Colonic mucosa (tissue), 4 donors: ENCODE measurements around the gene MYO9B. TPM values are rescaled to one million over a fixed set of nuclear protein-coding genes. Genes with fewer than 3 reads are reported as not detected.
"Not testable (repeated sequence)": the region's sequence is repeated elsewhere in the genome, so short reads cannot be mapped to it uniquely, and the experiment has no call there.

Experiments used
- DNase-seq: peaks from one replicate; pipeline ENCODE4 v3.0.0-alpha.2; 2020
- H3K27ac ChIP-seq: fragments of 200-600 bp; one replicate; pipeline ENCODE4 v1.8.0; 2021
- H3K27me3 ChIP-seq: fragments of 200-600 bp; one replicate; pipeline ENCODE4 v1.8.0; 2021
- H3K36me3 ChIP-seq: fragments of 200-600 bp; one replicate; pipeline ENCODE4 v1.8.0; 2021
- H3K4me1 ChIP-seq: fragments of 200-600 bp; one replicate; pipeline ENCODE4 v1.8.0; 2021; ENCODE audit warnings: mild to moderate bottlenecking
- H3K4me3 ChIP-seq: fragments of 200-600 bp; one replicate; pipeline ENCODE4 v1.8.0; 2021
- H3K9ac ChIP-seq, 2 donors: one replicate each; pipeline ENCODE4 v1.7.0; 2013; ENCODE audit warnings: control low read depth in 2 of 2, low read depth in 2 of 2, low read length in 2 of 2
- H3K9me3 ChIP-seq: fragments of 200-600 bp; one replicate; pipeline ENCODE4 v1.8.0; 2021
- intact Hi-C: fragments of 100-400 bp; cut with DNase I; formaldehyde crosslinking; loops from one replicate; pipeline ENCODE4 v1.14.1; 2022
- total RNA-seq, 2 donors: library from RNA; stranded (reverse); fragmentation: NEBNext Ultra II Directional in 1 of 2; extraction: Animal tissue kit (Norgen Biotek cat#: 25700) in 1 of 2; gene quantifications; one replicate each; pipeline ENCODE4 v1.2.1, GENCODE V29; 2021
- TF ChIP-seq, protein P1 (sequence below): fragments of 200-600 bp; IDR thresholded peaks from one replicate; pipeline ENCODE4 v1.8.0; 2022; ENCODE audit warnings: antibody characterized with exemption, mild to moderate bottlenecking
- donor health status: healthy.
- donor health status: DM: no; HTN: no; CAD: no.
- donor health status: DM: no; HTN: no; CAD: no.

Gene MYO9B
- total RNA-seq, 2 donors from 2014 or later = 56.5 to 89.2 TPM

DNA sequence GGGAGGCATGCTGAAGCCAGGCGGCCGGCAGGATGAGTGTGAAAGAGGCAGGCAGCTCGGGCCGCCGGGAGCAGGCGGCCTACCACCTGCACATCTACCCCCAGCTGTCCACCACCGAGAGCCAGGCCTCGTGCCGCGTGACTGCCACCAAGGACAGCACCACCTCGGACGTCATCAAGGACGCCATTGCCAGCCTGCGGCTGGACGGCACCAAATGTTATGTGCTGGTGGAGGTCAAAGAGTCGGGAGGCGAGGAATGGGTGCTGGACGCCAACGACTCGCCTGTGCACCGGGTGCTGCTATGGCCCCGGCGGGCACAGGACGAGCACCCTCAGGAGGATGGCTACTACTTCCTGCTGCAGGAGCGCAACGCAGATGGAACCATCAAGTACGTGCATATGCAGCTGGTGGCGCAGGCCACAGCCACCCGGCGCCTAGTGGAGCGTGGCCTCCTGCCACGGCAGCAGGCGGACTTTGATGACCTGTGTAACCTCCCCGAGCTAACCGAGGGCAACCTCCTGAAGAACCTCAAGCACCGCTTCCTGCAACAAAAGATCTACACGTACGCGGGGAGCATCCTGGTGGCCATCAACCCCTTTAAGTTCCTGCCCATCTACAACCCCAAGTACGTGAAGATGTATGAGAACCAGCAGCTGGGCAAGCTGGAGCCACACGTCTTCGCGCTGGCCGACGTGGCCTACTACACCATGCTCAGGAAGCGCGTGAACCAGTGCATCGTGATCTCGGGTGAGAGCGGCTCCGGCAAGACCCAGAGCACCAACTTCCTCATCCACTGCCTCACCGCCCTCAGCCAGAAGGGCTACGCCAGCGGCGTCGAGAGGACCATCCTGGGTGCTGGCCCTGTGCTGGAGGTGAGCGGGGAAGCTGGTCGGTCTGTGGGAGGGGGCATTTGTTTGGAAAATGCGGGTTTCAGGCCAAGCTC lies 26.4 kb downstream of the MYO9B start:
- Histone ChIP-seq H3K4me1 (peaks cover 5% of the 10 kb centered on the region), H3K9me3 (no peaks in the 10 kb centered on the region), H3K27ac (no peak overlapping the region), H3K4me3 (no peak overlapping the region), H3K36me3 (no peaks in the 10 kb centered on the region), H3K9ac (no peak overlapping the region), H3K27me3 (no peaks in the 10 kb centered on the region)
- no peak for DNase-seq
- intact Hi-C loops = no loop called here
- TF ChIP-seq, protein P1, sequence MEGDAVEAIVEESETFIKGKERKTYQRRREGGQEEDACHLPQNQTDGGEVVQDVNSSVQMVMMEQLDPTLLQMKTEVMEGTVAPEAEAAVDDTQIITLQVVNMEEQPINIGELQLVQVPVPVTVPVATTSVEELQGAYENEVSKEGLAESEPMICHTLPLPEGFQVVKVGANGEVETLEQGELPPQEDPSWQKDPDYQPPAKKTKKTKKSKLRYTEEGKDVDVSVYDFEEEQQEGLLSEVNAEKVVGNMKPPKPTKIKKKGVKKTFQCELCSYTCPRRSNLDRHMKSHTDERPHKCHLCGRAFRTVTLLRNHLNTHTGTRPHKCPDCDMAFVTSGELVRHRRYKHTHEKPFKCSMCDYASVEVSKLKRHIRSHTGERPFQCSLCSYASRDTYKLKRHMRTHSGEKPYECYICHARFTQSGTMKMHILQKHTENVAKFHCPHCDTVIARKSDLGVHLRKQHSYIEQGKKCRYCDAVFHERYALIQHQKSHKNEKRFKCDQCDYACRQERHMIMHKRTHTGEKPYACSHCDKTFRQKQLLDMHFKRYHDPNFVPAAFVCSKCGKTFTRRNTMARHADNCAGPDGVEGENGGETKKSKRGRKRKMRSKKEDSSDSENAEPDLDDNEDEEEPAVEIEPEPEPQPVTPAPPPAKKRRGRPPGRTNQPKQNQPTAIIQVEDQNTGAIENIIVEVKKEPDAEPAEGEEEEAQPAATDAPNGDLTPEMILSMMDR = no peak

DNA sequence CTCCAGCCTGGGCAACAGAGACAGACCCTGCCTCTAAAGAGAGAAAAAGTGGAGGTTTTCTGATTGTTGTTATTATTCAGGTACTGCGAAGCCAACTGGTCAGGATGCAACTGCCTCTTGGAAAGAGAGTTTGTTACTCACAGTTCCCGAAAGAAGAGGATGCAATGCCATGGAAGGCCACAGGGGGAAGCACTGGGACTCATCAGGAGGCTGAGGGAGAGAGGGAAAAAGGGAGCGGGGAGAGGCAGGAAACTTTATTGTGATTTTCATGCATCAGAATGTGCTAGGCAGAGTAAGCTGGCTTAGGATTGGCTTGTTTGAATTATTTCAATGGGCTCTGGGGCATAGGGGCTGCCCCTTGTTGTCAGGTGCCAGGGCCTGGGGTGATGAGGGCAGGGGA lies 27.6 kb downstream of the MYO9B start:
- Histone ChIP-seq H3K9ac (no peak overlapping the region), H3K36me3 (no peaks in the 10 kb centered on the region), H3K9me3 (no peaks in the 10 kb centered on the region), H3K4me3 (no peak overlapping the region), H3K27ac (no peak overlapping the region), H3K4me1 (peaks cover 7% of the 10 kb centered on the region), H3K27me3 (no peaks in the 10 kb centered on the region)
- TF ChIP-seq, protein P1 = peak; percentile 48
- intact Hi-C loops = no loop called here
- DNase-seq = no peak

- DNase-seq = no peak
- Histone ChIP-seq H3K4me1 (peaks cover 13% of the 10 kb centered on the region), H3K9ac (no peak overlapping the region), H3K36me3 (no peaks in the 10 kb centered on the region), H3K9me3 (no peaks in the 10 kb centered on the region), H3K27me3 (no peaks in the 10 kb centered on the region), H3K27ac (no peak overlapping the region), H3K4me3 (no peak overlapping the region)
- TF ChIP-seq, protein P1 = no peak
- intact Hi-C loops = no loop called here
Measured at GRCh38 chr19:17104679-17105078, 29.1 kb downstream of the MYO9B start.

- H3K27ac ChIP-seq = no peak overlapping the region
- H3K36me3 ChIP-seq = no peaks in the 10 kb centered on the region
- no peaks in the 10 kb centered on the region for H3K9me3 ChIP-seq
- no peak overlapping the region for H3K4me3 ChIP-seq
- DNase-seq = no peak
- H3K4me1 ChIP-seq = peaks cover 13% of the 10 kb centered on the region
- intact Hi-C loops = no loop called here
- no peaks in the 10 kb centered on the region for H3K27me3 ChIP-seq
- TF ChIP-seq, protein P1 = no peak
- H3K9ac ChIP-seq = no peak overlapping the region
Measured at GRCh38 chr19:17105556-17105955, 30.0 kb downstream of the MYO9B start.

- H3K27me3 ChIP-seq, H3K4me3 ChIP-seq, intact Hi-C loops, H3K36me3 ChIP-seq, DNase-seq, H3K9ac ChIP-seq, H3K9me3 ChIP-seq: not testable (repeated sequence)
- Histone ChIP-seq H3K27ac (peak overlapping the region; percentile 75), H3K4me1 (peaks cover 13% of the 10 kb centered on the region)
Measured at GRCh38 chr19:17106964-17107363, 31.4 kb downstream of the MYO9B start.
